ENCODE measurements around the gene ZDHHC17. TPM values are rescaled to one million over a fixed set of nuclear protein-coding genes. Genes with fewer than 3 reads are reported as not detected.

The ZDHHC17 gene
- total and polyA plus RNA-seq, 12 donors = 6.8 to 28.0 (median 21.5) TPM

GRCh38 chr12:76755829-76756379, 8.0 kb upstream of the ZDHHC17 start:
- Histone ChIP-seq H3K9me3 (peaks cover 0 to 8% (median 0%) of the 10 kb centered on the region in 11 donors), H3K27ac (no peak overlapping the region), H3K36me3 (no peaks in the 10 kb centered on the region), H3K4me1 (no peaks in the 10 kb centered on the region), H3K27me3 (no peaks in the 10 kb centered on the region), H3K4me3 (no peak overlapping the region)
- ATAC-seq (no peak), DNase-seq (no peak)
- no peak for TF ChIP-seq CTCF (IDR thresholded peaks at IDR 0.05)
- WGBS, 2 donors = 89 to 90% methylated on average over 9 of the region's 9 CpGs
- intact Hi-C loops (cut with DNase I) = no loop called here

GRCh38 chr12:76757694-76758093, 6.2 kb upstream of the ZDHHC17 start:
- ATAC-seq (no peak), DNase-seq (no peak)
- Histone ChIP-seq H3K27me3 (no peaks in the 10 kb centered on the region), H3K9me3 (peaks cover 0 to 8% (median 0%) of the 10 kb centered on the region in 11 donors), H3K4me1 (peaks cover 0 to 5% (median under 1%) of the 10 kb centered on the region in 9 donors), H3K27ac (no peak overlapping the region), H3K36me3 (no peaks in the 10 kb centered on the region), H3K4me3 (no peak overlapping the region)
- WGBS, 2 donors = 56 to 66% methylated on average over 1 of the region's 1 CpG
- TF ChIP-seq CTCF (IDR thresholded peaks at IDR 0.05) = no peak
- intact Hi-C loops (cut with DNase I) = no loop called here

- Histone ChIP-seq H3K4me1 (peaks cover 0 to 41% (median 29%) of the 10 kb centered on the region in 9 donors), H3K27me3 (no peaks in the 10 kb centered on the region), H3K36me3 (no peaks in the 10 kb centered on the region), H3K4me3 (peak overlapping the region in 7 of 10 donors; percentile 67 to 94 (median 90)), H3K27ac (peak overlapping the region in 9 of 10 donors; percentile 92 to 99 (median 97)), H3K9me3 (peaks cover 0 to 8% (median 0%) of the 10 kb centered on the region in 11 donors)
- ATAC-seq = no peak
- intact Hi-C loops (cut with DNase I) = loop anchor here in 1 of 10 donors (5.0 kb wide), 1 partner anchor 130 kb away; no protein-coding TSS in a partner anchor
- TF ChIP-seq CTCF (IDR thresholded peaks at IDR 0.05) = no peak
- DNase-seq = no peak
- WGBS, 2 donors = 49 to 59% methylated on average over 8 of the region's 8 CpGs
Observed at GRCh38 chr12:76762601-76762980, 1.3 kb upstream of the ZDHHC17 start.

GRCh38 chr12:76764856-76765255, 941 bp downstream of the ZDHHC17 start:
- Histone ChIP-seq H3K4me3 (peak overlapping the region; percentile 67 to 97 (median 88)), H3K27me3 (no peaks in the 10 kb centered on the region), H3K36me3 (peaks cover 0 to 7% (median 0%) of the 10 kb centered on the region in 9 donors), H3K9me3 (no peaks in the 10 kb centered on the region), H3K4me1 (peaks cover 0 to 60% (median 45%) of the 10 kb centered on the region in 9 donors), H3K27ac (peak overlapping the region; percentile 87 to 99 (median 97))
- 5% methylated on average over 9 of the region's 9 CpGs for WGBS, 2 donors
- no peak for TF ChIP-seq CTCF (IDR thresholded peaks at IDR 0.05)
- ATAC-seq (peak in 1 of 8 donors; percentile 10), DNase-seq (no peak)
- intact Hi-C loops (cut with DNase I) = loop anchor here in 1 of 10 donors (5.0 kb wide), 1 partner anchor 133 kb away; no protein-coding TSS in a partner anchor
